ENCODE data around the gene TMEM51. TPM values are rescaled to one million over a fixed set of nuclear protein-coding genes. Genes with fewer than 3 reads are reported as not detected.
A peak's percentile ranks its signal among the peaks of the same experiment; 100 is the strongest.

TMEM51 gene
- total and polyA plus RNA-seq, 2 of the 13 experiments (the other 11 are each of a cell fraction or from before 2014, with no cell fraction given): 12.2 to 22.3 TPM

GRCh38 chr1:15153842-15154479, 414 bp downstream of the TMEM51 start (continued):
- TF ChIP-seq CTCF (CRISPR knock-in tag; IDR thresholded peaks at IDR 0.05): peak; percentile 75
- peak; percentile 15; the same call in 1 of the 2 replicates for TF ChIP-seq ZSCAN31 (CRISPR knock-in tag; IDR thresholded peaks at IDR 0.05; ENCODE audit: low read depth)
- TF ChIP-seq, protein P1, sequence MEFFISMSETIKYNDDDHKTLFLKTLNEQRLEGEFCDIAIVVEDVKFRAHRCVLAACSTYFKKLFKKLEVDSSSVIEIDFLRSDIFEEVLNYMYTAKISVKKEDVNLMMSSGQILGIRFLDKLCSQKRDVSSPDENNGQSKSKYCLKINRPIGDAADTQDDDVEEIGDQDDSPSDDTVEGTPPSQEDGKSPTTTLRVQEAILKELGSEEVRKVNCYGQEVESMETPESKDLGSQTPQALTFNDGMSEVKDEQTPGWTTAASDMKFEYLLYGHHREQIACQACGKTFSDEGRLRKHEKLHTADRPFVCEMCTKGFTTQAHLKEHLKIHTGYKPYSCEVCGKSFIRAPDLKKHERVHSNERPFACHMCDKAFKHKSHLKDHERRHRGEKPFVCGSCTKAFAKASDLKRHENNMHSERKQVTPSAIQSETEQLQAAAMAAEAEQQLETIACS (CRISPR knock-in tag; IDR thresholded peaks at IDR 0.05): peak; percentile 33; the same call in 1 of the 2 replicates
- TF ChIP-seq MAZ (IDR thresholded peaks at IDR 0.05; ENCODE audit: borderline replicate concordance, low read depth, low read length): no peak
- peak; percentile 58; the same call in 1 of the 2 replicates for TF ChIP-seq MAZ (CRISPR knock-in tag; IDR thresholded peaks at IDR 0.05; ENCODE audit: low read depth)
- no peak for TF ChIP-seq AKAP8 (CRISPR knock-in tag; IDR thresholded peaks at IDR 0.05)
- no peak for TF ChIP-seq ZNF614 (CRISPR knock-in tag; IDR thresholded peaks at IDR 0.05; ENCODE audit: borderline replicate concordance)
- no peak for TF ChIP-seq ZNF124 (CRISPR knock-in tag; IDR thresholded peaks at IDR 0.05)
- peak; percentile 44 for TF ChIP-seq HNRNPLL (IDR thresholded peaks at IDR 0.05; ENCODE audit: low read depth, low read length, poor library complexity, severe bottlenecking)
- TF ChIP-seq, protein P2, sequence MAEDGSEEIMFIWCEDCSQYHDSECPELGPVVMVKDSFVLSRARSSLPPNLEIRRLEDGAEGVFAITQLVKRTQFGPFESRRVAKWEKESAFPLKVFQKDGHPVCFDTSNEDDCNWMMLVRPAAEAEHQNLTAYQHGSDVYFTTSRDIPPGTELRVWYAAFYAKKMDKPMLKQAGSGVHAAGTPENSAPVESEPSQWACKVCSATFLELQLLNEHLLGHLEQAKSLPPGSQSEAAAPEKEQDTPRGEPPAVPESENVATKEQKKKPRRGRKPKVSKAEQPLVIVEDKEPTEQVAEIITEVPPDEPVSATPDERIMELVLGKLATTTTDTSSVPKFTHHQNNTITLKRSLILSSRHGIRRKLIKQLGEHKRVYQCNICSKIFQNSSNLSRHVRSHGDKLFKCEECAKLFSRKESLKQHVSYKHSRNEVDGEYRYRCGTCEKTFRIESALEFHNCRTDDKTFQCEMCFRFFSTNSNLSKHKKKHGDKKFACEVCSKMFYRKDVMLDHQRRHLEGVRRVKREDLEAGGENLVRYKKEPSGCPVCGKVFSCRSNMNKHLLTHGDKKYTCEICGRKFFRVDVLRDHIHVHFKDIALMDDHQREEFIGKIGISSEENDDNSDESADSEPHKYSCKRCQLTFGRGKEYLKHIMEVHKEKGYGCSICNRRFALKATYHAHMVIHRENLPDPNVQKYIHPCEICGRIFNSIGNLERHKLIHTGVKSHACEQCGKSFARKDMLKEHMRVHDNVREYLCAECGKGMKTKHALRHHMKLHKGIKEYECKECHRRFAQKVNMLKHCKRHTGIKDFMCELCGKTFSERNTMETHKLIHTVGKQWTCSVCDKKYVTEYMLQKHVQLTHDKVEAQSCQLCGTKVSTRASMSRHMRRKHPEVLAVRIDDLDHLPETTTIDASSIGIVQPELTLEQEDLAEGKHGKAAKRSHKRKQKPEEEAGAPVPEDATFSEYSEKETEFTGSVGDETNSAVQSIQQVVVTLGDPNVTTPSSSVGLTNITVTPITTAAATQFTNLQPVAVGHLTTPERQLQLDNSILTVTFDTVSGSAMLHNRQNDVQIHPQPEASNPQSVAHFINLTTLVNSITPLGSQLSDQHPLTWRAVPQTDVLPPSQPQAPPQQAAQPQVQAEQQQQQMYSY (CRISPR knock-in tag; IDR thresholded peaks at IDR 0.05): peak; percentile 40; the same call in 1 of the 2 replicates
- no peak; the same call in 1 of the 2 replicates for TF ChIP-seq ZNF580 (CRISPR knock-in tag; IDR thresholded peaks at IDR 0.05; ENCODE audit: borderline replicate concordance, low read depth)
- no peak for TF ChIP-seq ZBTB10 (CRISPR knock-in tag; IDR thresholded peaks at IDR 0.05; ENCODE audit: borderline replicate concordance)
- TF ChIP-seq IRF9 (CRISPR knock-in tag; IDR thresholded peaks at IDR 0.05; ENCODE audit: borderline replicate concordance): 0 out of 2 replicates have a peak, but pooled peaks have one; percentile 4
- TF ChIP-seq RAD21 (CRISPR knock-in tag; IDR thresholded peaks at IDR 0.05): peak; percentile 84
- TF ChIP-seq ZBTB43 (CRISPR knock-in tag; conservative IDR thresholded peaks at IDR 0.05): 0 out of 2 replicates have a peak, but pooled peaks have one; percentile 41
